GM21447 (cell line): Measurements from ENCODE around the gene GPR37L1.

Experiments
- ATAC-seq: cut with Tn5 transposase; IDR thresholded peaks from one replicate; pipeline ENCODE4 v1.9.1; 2021; ENCODE audit not compliant: unreplicated experiment

The GPR37L1 gene, protein sequence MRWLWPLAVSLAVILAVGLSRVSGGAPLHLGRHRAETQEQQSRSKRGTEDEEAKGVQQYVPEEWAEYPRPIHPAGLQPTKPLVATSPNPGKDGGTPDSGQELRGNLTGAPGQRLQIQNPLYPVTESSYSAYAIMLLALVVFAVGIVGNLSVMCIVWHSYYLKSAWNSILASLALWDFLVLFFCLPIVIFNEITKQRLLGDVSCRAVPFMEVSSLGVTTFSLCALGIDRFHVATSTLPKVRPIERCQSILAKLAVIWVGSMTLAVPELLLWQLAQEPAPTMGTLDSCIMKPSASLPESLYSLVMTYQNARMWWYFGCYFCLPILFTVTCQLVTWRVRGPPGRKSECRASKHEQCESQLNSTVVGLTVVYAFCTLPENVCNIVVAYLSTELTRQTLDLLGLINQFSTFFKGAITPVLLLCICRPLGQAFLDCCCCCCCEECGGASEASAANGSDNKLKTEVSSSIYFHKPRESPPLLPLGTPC

DNA sequence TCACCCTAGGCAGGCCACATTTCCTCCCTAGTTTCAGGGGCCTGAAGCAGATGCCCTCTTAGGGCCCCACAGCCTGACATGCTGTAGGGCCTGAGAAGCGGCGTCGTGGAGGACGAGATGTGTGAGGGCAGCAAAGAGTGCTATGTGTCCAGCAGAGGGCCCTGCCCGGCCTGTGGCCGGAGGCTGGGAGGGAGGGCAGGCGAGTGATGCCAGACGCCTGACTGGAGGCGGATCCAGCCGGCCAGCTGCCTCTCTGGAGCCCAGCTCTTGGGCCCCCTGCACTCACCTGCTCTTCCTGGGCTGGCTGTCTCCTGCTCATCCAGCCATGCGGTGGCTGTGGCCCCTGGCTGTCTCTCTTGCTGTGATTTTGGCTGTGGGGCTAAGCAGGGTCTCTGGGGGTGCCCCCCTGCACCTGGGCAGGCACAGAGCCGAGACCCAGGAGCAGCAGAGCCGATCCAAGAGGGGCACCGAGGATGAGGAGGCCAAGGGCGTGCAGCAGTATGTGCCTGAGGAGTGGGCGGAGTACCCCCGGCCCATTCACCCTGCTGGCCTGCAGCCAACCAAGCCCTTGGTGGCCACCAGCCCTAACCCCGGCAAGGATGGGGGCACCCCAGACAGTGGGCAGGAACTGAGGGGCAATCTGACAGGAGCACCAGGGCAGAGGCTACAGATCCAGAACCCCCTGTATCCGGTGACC is at the start of gene GPR37L1:
Gene GPR37L1 (plus strand): TSS at position 279 of the 697 bp plus-strand sequence. CDS start 47 bp downstream, at position 326.
- ATAC-seq = no peak

DNA sequence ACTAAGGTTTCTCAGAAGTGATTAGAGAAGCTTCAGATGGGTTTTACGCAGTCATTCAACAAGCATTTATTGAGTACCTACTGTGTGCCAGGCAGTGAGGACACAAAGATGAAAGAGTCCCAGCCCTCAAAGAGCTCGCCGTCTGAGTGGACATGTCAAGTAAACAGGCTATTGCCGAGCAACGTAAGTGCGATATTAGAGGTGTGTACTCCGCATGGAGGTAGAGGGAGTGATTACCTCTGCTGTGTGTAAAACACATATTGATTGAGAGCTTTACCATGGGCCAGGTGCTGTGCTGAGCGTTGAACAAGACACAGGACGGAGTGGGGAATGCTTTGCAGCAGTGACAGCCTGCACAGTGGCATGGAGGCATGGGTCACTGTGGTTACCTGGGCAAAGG is 49.5 kb upstream of the GPR37L1 start:
- no peak for ATAC-seq

DNA sequence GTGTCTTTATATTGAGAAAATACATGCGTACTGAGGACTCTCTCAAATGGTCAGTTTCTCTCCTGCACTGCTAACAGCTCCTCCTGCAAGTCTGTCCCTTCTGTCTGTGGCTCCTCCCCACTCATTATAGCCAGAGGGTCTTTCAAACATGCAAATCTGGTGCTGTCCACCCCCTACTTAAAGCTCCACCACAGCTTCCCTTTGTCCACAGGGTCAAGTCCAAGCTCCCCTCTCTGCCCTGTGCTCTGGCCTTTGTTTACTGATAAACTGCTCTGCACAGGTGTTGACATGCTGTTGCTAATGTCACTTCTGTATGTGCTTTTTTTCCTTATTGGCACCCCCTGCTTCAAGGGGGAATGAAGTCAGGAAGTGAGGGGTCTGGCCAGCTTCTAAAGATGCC is 47.7 kb upstream of the GPR37L1 start:
- ATAC-seq = no peak

DNA sequence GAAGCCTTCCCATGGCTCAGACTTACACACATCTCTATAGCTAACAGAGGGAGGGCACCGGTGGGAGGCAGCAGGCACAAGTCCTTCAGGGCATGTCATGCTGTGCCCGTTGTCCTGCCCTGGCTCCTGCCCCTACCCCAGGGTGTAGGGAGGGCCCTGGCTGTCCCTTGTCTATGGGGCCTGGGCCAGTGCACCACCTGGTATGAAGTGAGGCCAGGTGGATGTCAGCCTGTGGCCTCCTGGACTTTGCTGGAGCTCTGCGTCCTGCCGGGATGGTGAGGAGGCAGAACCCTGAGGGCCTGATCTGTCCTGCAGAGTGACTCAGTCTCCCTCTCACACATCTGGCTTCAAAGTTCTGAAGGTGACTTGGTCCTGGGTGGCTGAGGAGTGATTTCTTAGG is 47.3 kb upstream of the GPR37L1 start:
- ATAC-seq = no peak

DNA sequence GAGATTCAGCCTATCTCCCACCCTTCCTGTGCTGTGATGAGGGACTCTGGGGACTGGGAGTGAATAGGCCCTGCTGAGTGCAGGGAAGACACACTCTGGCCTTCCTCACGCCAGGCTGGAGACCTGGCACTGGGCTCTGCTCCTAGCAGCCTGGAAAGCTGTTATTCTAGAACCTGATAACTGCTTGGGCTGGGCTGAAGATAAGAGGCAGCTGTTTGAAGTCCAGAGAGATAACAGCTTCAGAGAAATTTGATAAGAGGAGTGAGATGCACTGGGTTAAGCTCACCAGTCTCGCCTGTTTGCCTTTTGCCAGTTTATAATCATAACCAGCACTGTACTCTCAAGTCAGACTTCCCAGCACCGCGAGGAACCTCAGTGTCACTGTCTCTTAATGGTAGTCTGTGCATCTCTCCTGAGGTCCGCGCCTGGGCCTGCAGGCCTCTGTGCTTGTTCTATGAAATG is 46.6 kb upstream of the GPR37L1 start:
- no peak for ATAC-seq

DNA sequence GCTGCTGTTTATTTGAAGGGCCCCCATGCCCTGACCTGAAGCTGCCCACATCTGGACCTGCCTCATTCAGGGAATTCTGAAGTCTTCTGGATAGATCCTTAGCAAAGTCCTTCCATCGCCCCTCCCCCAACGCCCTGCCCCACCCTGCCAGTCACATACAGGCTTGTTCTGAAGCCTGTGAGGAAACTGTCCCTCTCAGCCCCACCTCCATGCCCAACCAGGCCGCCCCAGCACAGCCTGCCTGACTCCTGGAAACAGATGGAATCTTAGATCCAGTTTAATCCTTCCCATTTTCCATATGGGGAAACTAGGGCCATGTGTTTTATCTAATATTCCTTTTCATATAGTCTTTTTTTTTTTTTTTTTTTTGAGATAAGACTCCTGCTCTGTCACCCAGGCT is 44.5 kb upstream of the GPR37L1 start:
- ATAC-seq = no peak

DNA sequence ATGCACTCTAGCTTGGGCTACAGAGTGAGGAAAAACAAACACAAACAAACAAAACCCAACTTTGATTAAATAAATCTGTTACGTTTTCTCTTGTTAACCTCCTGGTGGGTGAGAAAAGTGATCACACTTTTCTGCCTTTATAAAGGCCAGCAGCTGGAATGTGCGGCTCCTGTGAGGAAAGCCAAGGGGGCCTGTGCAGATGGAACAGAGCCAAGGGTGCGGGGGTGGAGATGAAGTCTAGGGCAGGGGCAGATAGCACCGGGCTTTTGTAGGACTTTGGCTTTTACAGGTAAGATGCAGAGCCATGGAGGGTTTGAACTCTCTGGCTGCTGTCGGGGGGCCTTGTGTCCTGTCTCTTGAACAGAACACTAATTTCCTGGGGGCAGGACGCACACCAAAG is 40.7 kb upstream of the GPR37L1 start:
- ATAC-seq = no peak

DNA sequence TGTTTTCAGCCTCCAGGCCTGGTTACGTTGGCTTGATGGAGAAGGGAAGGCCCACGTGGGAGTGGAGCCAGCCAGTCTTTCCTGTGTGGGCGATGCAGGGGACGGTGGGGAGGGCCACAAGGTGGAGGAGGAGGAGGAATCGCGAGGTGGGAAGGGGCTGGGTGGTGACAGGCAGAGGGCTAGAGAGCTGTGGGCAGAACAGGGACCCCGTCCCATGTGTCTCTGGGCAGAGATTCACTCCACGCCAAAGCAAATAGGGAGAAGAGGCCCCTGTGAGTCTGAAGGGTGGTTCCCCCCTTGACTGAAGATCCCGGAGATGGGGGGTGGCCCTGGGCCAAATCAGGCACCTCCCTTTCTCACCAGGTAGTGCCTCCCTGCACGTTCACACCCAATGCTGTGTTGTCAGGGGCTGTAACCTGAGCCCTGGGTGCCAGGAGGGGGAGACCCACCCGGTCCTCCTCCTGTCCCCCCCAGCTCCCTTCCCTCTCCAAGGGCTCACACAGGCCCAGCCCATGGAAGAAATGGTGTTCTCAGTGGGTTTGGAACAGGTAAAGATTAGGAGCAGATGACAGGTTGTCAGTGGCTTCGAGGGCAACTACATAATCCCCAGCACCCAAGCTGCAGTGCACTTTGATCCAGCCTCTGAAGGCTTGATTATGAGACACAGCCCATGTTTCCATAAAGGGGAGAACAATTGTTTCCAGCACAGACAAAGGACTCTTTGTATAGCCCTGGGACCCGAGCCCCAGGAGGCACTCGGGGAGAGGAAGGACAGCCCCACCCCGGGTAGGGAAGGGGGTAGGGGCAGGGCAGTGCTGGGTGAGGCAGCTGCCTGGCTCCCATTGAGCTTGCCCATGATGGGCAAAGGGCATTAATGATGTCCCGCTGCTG is 37.7 kb upstream of the GPR37L1 start:
- ATAC-seq = no peak

DNA sequence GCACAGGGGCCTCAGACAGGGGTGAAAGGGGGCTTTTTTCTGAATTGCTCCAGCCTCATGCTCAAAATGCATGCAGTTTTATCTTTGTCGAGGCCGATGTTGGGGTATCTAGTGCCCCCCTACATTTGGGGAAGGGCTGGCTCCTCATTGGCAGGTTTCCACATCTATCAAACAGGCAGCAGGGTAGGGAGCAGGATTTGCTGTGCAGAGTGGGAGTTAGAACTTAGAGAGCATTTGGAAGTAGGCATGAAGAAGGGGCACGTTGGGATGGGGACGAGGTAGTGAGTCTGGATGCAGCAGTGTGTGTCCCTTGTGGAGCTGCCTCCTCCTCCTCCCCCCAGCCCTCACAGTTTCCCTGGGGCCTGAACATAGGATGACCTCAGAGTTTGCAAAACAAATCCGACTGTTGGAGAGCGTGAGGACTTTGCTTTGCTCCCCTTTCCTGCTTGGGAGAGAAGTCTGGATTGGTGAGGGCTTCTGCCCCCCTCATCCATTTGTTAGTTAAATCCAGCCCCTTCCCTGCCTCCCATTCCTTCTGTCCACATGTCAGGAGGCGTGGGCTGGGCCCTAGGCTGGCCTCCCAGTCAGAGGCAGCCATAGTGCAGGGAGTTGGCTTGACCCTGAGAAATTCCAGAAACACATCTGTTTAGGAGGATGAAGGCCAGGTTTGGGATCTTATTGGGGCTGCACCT is 36.9 kb upstream of the GPR37L1 start:
- no peak for ATAC-seq

DNA sequence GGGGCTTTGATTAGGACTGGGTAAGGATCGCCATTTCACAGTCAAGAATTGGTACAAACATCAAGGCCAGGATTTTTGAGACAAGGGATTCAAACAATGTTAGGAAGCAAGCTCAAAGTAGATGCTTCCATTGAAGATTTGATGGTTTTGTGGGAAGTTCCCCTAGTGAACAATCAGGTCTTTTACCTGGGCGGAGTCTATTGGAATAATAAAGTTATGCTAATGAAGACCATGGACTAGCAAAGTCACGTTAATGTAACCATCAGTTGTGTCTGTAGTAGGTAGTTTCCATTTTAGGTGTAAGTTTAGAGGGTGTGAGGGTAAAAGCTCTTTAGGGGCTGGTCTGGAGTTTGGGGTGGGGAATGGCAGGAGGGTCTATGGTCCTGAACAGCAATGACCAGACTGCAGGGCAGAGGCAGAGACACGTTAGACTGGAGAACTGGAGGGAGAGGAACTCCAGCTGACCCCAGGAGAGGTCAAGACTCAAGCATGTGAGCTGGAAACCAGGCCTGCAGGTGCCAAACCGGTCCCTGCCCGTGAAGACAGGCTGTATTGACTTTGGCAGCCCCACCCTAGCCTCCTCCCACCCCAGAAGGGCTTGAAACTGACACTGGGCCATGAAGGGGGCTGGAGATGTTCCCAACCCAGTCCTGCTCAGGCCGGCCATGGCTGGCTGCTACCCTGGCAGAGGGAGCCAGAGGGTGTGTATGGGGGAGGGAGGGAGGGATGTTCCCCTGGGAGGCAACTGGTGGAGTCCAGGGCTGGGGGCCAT is 36.0 kb upstream of the GPR37L1 start:
- no peak for ATAC-seq

DNA sequence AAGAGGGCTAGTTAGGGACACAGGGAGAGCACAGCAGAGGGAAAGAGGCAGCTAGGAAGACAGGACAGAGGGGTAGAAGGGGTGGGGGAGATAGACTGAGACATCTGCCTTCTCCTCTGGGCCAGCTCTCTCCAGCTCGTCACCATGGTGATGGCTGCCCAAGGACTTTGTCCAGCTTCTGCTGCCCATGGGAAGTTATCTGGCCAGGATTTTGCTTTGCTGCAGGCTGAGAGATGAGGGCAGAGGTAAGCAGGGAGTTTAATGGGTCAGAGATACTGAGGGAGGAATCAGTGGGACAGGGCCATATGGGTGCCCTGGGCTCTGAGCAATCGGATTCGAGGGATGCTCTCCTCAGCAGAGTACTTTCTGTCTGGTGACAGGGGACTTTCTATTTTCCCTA is 34.5 kb upstream of the GPR37L1 start:
- ATAC-seq = no peak

DNA sequence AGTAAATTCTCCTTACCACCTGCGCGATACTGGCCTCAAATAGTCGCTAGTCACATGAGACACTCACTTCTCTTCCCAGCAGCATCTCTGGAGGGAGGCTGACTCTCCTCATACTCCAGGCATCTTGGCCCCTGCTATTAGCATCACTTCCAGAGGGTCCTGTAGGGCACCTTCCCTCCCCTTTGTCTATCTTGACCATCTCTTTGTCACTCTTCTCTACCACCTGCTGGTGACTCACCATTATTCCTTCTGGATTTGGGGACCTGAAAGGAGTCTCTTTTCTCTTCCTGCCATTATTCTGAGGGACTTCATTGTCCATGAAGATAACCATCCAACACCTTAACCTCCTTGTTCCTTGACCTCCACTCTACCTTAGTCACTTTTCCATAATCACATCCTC is 31.7 kb upstream of the GPR37L1 start:
- no peak for ATAC-seq

DNA sequence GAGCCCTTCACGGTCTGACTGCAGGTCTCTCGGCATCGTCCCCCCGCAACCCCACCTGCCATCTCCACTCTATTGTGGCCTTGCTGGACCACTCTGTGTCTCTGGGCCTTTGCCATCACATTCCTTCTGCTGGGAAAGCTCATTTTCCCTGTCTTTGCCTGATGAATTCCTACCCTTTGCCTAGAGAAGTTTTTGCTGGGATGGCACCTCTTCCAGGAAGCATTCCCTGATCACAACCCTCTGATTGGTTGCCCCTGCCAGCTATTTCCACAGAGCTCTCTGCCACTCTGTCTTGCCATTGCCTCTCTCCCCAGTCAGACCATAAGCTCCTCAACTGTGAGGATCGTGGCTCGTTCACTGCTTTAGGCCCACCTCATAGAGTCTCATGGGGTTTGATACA is 28.9 kb upstream of the GPR37L1 start:
- no peak for ATAC-seq

DNA sequence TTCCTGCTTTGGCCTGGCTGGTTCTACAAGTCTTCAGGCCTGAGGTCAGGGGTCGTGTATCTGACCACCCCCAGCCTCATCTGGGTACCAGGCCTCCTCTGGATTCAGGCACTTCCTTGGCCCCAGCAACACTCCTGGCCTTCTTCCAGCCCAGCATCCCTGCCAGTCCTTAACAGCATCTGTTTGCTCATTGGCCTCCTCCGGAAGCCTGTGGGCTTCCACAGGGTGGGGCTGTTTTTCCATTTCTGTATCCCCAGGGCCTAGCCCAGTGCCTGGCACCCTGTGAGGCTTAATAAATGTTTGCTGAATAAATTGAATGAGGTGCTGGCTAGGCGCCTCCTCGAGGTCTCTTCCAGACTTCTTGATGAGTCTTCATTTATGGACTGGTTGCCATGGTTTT is 21.5 kb upstream of the GPR37L1 start:
- no peak for ATAC-seq

DNA sequence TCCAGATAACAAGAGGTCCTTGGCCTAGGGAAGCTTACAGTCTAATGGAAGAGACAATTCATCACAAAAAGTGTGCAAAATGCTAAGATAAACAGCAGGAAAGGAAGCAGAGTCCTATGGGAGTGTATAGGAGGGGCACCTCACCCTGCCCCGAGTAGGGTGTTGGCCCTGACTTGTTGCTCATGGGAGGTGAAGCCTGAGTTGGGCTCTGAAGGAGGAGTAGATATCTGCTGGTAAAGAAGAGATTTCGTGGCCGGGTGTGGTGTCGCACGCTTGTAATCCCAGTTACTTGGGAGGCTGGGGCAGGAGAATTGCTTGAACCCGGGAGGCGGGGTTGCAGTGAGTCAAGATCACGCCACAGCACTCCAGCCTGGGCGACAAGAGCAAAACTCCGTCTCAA is 18.6 kb upstream of the GPR37L1 start:
- no peak for ATAC-seq

DNA sequence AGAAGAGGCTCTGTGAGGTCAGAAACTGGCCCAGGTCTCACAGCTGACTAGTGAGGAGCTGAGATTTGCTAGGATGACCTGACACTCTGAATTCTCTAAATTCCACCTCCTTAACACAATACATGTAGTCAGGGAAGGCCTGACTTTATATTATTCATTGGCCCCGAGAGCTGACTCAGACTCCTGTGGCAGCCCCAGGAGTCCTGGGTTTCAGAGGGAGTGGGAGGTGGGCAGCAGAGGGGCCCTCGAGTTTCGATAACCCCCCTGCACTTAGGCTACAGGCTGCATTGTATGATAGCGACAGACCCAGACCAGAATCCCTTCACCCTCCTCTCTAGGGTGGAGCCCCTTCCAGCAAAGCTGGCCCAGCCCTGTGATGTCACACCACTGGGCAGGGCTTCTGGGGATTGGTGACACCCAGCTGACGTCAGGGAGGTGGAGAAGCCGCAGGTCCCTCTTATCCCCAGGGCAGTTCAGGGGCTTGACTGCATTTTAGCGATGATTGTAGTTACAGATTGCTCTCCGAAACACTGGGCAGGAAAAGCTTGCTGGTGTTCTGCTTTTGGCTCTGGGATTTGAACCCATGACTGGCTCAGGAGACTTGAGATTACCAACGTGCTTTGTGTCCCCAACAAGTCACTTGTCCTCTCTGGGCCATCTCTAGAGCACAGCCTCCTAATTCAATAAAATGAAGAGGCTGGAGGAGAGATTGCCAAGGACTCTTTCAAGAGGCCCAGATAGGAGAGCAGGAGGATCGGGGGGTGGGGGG is 17.0 kb upstream of the GPR37L1 start:
- no peak for ATAC-seq

DNA sequence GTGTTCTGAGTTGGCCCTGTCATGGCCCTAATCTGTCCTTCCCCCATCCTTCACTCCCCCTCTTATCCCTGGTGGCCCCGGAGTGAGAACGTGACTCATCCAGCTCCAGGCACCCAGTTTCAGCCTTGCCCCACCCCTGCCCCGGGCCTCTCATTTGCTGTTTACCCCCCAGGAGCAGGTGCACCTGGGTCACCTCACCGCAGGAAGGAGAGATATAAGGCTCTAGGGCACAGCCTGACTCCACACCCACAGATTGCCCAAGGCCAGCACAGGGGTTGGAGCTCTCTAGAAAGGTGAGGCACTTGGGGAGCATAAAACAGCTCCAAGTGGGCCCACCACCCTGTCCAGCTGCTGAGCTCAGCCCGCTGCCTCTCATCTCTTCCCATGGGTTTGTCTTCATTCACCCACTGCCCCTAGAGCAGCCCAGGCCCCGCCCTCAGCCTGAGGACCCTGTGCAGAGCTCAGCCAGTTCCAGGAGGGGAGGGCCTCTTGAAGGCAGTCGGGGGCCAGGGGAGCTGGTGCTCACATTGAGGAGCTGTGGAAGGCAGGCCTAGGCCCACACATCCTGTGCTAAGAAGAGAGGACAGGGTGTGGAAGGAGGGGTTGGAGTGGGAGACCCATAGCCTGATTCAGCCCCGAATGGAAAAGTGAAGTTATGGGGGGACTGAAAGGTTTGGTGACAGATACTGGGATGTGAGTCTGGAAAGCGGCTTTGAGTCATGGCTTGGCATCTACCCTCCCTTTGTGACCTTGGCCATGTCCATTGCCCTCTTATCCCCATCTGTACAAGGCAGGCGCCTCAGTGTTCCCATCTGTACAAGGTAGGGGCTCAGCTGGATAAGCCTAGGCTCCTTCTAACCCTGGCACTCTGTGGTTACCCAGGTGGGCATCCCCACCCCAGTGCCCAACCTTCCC is 16.1 kb upstream of the GPR37L1 start:
- no peak for ATAC-seq

DNA sequence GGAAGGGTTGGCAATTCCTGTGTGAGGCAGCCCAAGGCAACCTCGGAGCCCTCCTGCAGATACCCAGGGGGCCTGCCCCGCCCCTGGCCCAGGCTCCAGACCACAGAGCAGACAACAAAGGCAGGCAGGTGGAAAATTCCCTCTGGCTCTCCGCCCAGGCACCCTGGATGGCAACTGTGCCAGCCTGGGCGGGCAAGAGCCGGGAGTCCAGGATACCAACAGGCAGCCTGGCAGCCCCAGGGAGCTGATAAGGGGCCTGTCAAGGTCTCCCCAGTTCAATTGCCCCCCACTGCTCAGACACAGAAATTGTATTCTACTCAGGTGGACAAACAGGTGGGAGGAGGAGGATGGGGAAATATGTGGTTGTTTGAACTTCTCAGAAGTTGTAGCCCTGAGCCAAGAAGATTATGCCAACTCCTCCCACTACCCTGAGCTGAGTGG is 15.4 kb upstream of the GPR37L1 start:
- no peak for ATAC-seq
